Gastrocnemius medialis (tissue), 4 donors: Measurements from ENCODE around the gene DMKN.

ENCODE experiments used
- CTCF ChIP-seq, 5 experiments: fragments of 450-650 bp in 3 of 5; fragments of 200-600 bp in 2 of 5; sonication (generic) in 2 of 5; IDR thresholded peaks in 4 of 5; conservative IDR thresholded peaks in 1 of 5; 1 replicate in 4 of 5; 2 replicates in 1 of 5; pipeline ENCODE4 v1.5.1; 2016 to 2019; ENCODE audit warnings: antibody characterized with exemption in 5 of 5, mild to moderate bottlenecking in 3 of 5, moderate library complexity in 3 of 5
- POLR2A ChIP-seq, 2 donors: fragments of 450-650 bp; IDR thresholded peaks; one replicate each; pipeline ENCODE4 v1.6.1; 2017; ENCODE audit warnings: antibody characterized with exemption in 2 of 2, mild to moderate bottlenecking in 2 of 2, moderate library complexity in 2 of 2

DNA sequence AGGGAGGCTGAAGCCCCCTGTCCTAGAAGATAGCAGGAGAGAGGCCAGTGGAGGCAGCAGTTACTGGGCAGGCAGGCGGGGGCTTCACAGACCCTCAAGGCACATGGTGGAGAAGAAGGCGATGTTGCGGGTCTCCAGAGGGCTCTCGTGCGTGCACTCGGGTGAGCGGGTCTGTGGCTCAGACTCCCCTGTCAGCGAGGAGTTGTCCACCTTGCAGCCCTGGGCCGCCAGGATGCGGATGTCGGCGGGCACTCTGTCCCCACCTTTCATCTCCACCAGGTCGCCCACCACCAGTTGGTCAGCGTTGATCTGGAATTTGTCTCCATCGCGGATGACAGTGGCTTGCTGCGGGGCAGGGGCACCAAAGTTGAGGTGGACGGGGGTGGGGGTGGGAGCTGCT, 46.8 kb upstream of the DMKN start:
- TF ChIP-seq CTCF (IDR thresholded peaks at IDR 0.05 in 4 of 5, conservative IDR thresholded peaks at IDR 0.05 in 1 of 5) (no peak), POLR2A (IDR thresholded peaks at IDR 0.05) (no peak)
